LNCAP (cell line): ENCODE data around the gene PHKG1.

Experiments used
- CTCF ChIP-seq: fragments of 450-650 bp; IDR thresholded peaks from 2 replicates; pipeline ENCODE4 v1.5.1; 2017; ENCODE audit warnings: mild to moderate bottlenecking

Gene PHKG1

DNA sequence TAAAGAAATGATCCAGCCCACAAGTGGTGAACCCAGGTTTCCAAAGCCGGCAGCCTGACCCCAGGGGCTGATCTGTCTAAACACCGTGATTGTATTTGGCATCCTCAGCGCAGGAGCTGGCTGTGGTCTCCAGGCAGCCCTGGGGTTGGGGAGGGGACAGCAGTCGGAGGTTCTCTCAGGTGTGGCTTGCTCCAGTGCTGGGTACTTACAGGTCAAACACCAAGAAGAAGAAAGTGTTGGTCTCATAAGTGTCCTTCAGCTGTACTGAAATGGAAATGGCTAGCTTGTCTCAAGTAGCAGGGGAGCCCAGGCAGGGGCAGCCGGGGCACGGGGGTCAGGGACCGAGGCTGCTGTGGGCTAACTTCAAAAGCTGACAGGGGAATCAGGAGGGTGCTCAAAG, 6.0 kb downstream of the PHKG1 start:
- TF ChIP-seq CTCF, result no peak

- no peak for TF ChIP-seq CTCF
These were observed 9.5 kb downstream of the PHKG1 start for GRCh38 chr7:56083150-56083785.

DNA sequence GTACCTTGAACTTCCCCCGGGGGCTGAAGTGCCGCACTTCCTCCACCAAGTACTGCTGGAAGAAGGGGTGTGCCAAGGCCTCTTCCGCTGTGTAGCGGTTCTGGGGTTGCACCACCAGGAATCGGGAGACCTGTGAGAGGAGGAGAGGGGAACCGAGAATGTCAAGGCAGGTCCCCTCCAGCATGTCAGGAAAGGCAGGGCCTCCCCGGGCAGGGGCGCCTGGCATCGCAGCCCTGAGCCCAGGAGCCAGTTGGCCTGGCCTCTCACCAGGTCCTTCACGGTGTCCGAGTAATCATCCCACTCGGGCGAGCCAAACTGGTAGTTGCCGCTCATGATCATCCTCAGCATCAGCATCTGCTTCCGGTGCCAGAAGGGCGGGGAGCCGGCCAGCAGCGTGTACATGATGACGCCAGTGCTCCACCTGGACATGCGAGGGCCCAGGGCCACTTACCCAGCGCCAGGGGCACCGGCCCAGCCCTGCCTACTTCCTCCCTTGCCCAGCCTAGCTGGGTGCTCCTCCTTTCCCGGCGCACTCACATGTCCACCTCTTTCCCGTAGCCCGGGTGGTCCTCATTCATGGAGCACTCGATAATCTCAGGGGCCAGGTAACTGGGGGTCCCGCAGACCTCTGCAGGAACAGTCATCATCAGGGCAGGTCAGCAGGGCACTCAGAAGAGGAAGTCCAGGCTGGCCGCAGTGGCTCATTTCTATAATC, 11.0 kb downstream of the PHKG1 start:
- no peak for TF ChIP-seq CTCF

GRCh38 chr7:56079450-56080185, 13.1 kb downstream of the PHKG1 start:
- TF ChIP-seq CTCF, result peak; percentile 94

DNA sequence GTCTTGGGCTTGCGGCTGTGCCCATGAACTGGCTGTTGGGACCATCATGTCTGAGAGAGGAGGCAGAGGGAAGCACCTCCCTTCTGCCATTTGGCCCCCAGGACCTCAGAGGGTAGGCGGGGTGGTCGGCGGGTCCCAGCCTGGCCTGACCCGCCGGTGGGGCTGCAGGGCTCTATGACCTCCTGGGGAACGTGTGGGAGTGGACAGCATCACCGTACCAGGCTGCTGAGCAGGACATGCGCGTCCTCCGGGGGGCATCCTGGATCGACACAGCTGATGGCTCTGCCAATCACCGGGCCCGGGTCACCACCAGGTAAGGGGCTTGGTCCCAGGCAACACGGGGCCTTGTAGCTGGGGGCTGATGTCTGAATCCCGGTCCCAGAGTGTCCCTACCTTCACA, 14.6 kb downstream of the PHKG1 start:
- TF ChIP-seq CTCF, result no peak

DNA sequence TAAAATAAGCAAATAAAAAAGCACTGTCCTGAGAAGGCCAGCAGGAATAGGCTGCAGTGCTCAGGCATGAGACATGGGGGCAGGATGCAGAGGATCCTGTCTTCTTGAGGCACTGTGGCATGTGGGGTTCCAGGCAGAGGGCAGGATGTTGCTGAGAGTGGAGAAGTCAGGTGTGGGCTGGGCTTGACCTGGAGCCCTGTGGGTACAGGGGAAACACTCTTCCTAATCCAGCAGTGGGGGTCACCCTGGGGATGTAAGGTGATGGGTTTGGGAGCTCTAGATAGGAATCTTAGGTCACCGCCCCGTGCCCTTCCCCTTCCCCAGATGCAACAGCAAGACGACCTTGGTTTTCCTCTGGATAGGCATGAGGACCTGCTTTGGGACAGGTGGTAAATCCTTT, 15.1 kb downstream of the PHKG1 start:
- no peak for TF ChIP-seq CTCF

DNA sequence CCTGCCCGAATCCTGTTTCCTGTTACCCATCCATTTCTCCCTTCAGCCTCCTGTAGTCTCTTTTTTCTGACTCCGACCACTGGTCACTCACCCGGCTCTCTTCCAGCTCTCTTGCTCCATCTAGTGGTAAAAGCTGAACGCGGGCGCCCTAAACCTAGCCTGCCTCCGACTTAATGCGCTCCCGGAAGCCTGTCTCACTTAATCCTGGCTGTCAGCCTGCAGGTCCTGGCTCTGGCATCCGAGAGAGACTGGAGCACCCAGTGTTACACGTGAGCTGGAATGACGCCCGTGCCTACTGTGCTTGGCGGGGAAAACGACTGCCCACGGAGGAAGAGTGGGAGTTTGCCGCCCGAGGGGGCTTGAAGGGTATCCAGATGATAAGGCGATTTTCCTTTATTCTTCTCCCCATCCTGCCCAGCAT, 18.4 kb downstream of the PHKG1 start:
- peak; percentile 92 for TF ChIP-seq CTCF
